Measurements from ENCODE around the gene C6orf120. TPM values are rescaled to one million over a fixed set of nuclear protein-coding genes. Genes with fewer than 3 reads are reported as not detected.

C6orf120 gene
- total and polyA plus RNA-seq, 2 of the 13 experiments (the other 11 are each of a cell fraction or from before 2014, with no cell fraction given) = 21.7 to 29.9 TPM

GRCh38 chr6:169724494-169725124, 22.7 kb downstream of the C6orf120 start, which contains the start of gene PHF10 (continued):
- TF ChIP-seq PBX2 (CRISPR knock-in tag; IDR thresholded peaks at IDR 0.05) (no peak), GPBP1L1 (CRISPR knock-in tag; IDR thresholded peaks at IDR 0.05) (no peak), ZFY (CRISPR knock-in tag; IDR thresholded peaks at IDR 0.05) (peak; percentile 70), TCF12 (IDR thresholded peaks at IDR 0.05) (no peak), TCF12 (CRISPR knock-in tag; IDR thresholded peaks at IDR 0.05) (peak; percentile 93), NONO (IDR thresholded peaks at IDR 0.05) (no peak), NONO (CRISPR knock-in tag; conservative IDR thresholded peaks at IDR 0.05) (peak; percentile 89), ZBTB8A (CRISPR knock-in tag; IDR thresholded peaks at IDR 0.05; ENCODE audit: borderline replicate concordance, low read depth) (no peak; the same call in 1 of the 2 replicates), CHD4 (IDR thresholded peaks at IDR 0.05; ENCODE audit: borderline replicate concordance, low read length) (no peak), HDAC1 (CRISPR knock-in tag; IDR thresholded peaks at IDR 0.05) (peak; percentile 78), CHD2 (IDR thresholded peaks at IDR 0.05; ENCODE audit: low read depth, low read length) (no peak), IKZF5 (CRISPR knock-in tag; IDR thresholded peaks at IDR 0.05) (no peak; the same call in 1 of the 2 replicates), TMF1 (CRISPR knock-in tag; IDR thresholded peaks at IDR 0.05; ENCODE audit: low read depth) (0 out of 2 replicates have a peak, but pooled peaks have one; percentile 6), ZNF768 (CRISPR knock-in tag; IDR thresholded peaks at IDR 0.05) (peak; percentile 79), ZNF670 (CRISPR knock-in tag; IDR thresholded peaks at IDR 0.05; ENCODE audit: borderline replicate concordance) (peak; percentile 95), TCF7 (IDR thresholded peaks at IDR 0.05; ENCODE audit: low read depth) (no peak), ZNF749 (CRISPR knock-in tag; IDR thresholded peaks at IDR 0.05; ENCODE audit: borderline replicate concordance) (peak; percentile 75; the same call in 1 of the 2 replicates), ZNF335 (CRISPR knock-in tag; IDR thresholded peaks at IDR 0.05) (no peak; the same call in 1 of the 2 replicates), PCBP2 (optimal IDR thresholded peaks at IDR 0.05; ENCODE audit: low read depth, low read length, poor library complexity, severe bottlenecking) (no peak), DDIT3 (CRISPR knock-in tag; IDR thresholded peaks at IDR 0.05) (no peak), FIP1L1 (IDR thresholded peaks at IDR 0.05; ENCODE audit: borderline replicate concordance, insufficient read depth, low read depth, low read length) (0 out of 2 replicates have a peak, but pooled peaks have one; percentile 89), ZNF564 (CRISPR knock-in tag; IDR thresholded peaks at IDR 0.05) (0 out of 2 replicates have a peak, but pooled peaks have one; percentile 75)
